Measurements from ENCODE around the gene SEZ6. TPM values are rescaled to one million over a fixed set of nuclear protein-coding genes. Genes with fewer than 3 reads are reported as not detected.

Gene SEZ6
- total RNA-seq, 1 donor from 2014 or later = not detected

- TF ChIP-seq EZH2 (IDR thresholded peaks at IDR 0.05; ENCODE audit: insufficient read depth, low read length) = no peak
- Mint-ChIP-seq H3K36me3 (ENCODE audit: low read depth, unreplicated experiment) (peaks cover 2% of the 10 kb centered on the region), H3K9me3 (ENCODE audit: unreplicated experiment) (peaks cover 2% of the 10 kb centered on the region), H3K27me3 (ENCODE audit: low read depth, unreplicated experiment) (peaks cover 48% of the 10 kb centered on the region), H3K4me1 (ENCODE audit: low read depth, unreplicated experiment) (peaks cover 11% of the 10 kb centered on the region), H3K27ac (ENCODE audit: unreplicated experiment) (no peak overlapping the region), H3K4me3 (ENCODE audit: unreplicated experiment) (no peak overlapping the region)
- Histone ChIP-seq H3K9ac (ENCODE audit: low read length) (no peak overlapping the region), H3K9me3 (ENCODE audit: insufficient read depth, low read depth, low read length) (no peaks in the 10 kb centered on the region), H3K27me3 (ENCODE audit: insufficient read depth, low read length) (peaks cover 39% of the 10 kb centered on the region), H2AFZ (ENCODE audit: low read depth, low read length) (no peak overlapping the region), H3K79me2 (ENCODE audit: insufficient read depth, low read length) (no peaks in the 10 kb centered on the region), H3K36me3 (ENCODE audit: insufficient read depth, low read length) (no peaks in the 10 kb centered on the region), H3K27ac (ENCODE audit: low read depth, low read length) (no peak overlapping the region), H3K4me1 (ENCODE audit: insufficient read depth, low read length) (peaks cover 2% of the 10 kb centered on the region), H3K4me3 (ENCODE audit: insufficient read depth, low read depth, low read length) (no peak overlapping the region), H4K20me1 (ENCODE audit: insufficient read depth, low read length) (no peaks in the 10 kb centered on the region), H3K4me2 (ENCODE audit: low read length) (no peak overlapping the region)
- FAIRE-seq (no peak), DNase-seq (ENCODE audit: low read depth) (no peak)
Observed at GRCh38 chr17:29010129-29010528, 4.3 kb upstream of the SEZ6 start.

GRCh38 chr17:29008591-29008990 is 2.8 kb upstream of the SEZ6 start:
- H3K9me3 Mint-ChIP-seq (ENCODE audit: unreplicated experiment) = peaks cover 2% of the 10 kb centered on the region
- no peak overlapping the region for H2AFZ ChIP-seq (ENCODE audit: low read depth, low read length)
- peaks cover 2% of the 10 kb centered on the region for H3K36me3 Mint-ChIP-seq (ENCODE audit: low read depth, unreplicated experiment)
- peaks cover 11% of the 10 kb centered on the region for H3K4me1 Mint-ChIP-seq (ENCODE audit: low read depth, unreplicated experiment)
- H3K4me3 Mint-ChIP-seq (ENCODE audit: unreplicated experiment) = no peak overlapping the region
- H3K4me2 ChIP-seq (ENCODE audit: low read length) = no peak overlapping the region
- H3K4me1 ChIP-seq (ENCODE audit: insufficient read depth, low read length) = peaks cover 2% of the 10 kb centered on the region
- no peak for FAIRE-seq
- no peak overlapping the region for H3K27ac ChIP-seq (ENCODE audit: low read depth, low read length)
- TF ChIP-seq EZH2 (IDR thresholded peaks at IDR 0.05; ENCODE audit: insufficient read depth, low read length) = no peak
- no peak for TF ChIP-seq CTCF (IDR thresholded peaks at IDR 0.05; ENCODE audit: insufficient read depth, low read depth, low read length)
- peaks cover 53% of the 10 kb centered on the region for H3K27me3 Mint-ChIP-seq (ENCODE audit: low read depth, unreplicated experiment)
- no peak overlapping the region for H3K27ac Mint-ChIP-seq (ENCODE audit: unreplicated experiment)
- H3K36me3 ChIP-seq (ENCODE audit: insufficient read depth, low read length) = no peaks in the 10 kb centered on the region
- no peak overlapping the region for H3K9ac ChIP-seq (ENCODE audit: low read length)
- H3K79me2 ChIP-seq (ENCODE audit: insufficient read depth, low read length) = no peaks in the 10 kb centered on the region
- H3K27me3 ChIP-seq (ENCODE audit: insufficient read depth, low read length) = peaks cover 42% of the 10 kb centered on the region
- H4K20me1 ChIP-seq (ENCODE audit: insufficient read depth, low read length) = peaks cover 2% of the 10 kb centered on the region
- H3K4me3 ChIP-seq (ENCODE audit: insufficient read depth, low read depth, low read length) = no peak overlapping the region
- DNase-seq (ENCODE audit: low read depth) = no peak
- no peaks in the 10 kb centered on the region for H3K9me3 ChIP-seq (ENCODE audit: insufficient read depth, low read depth, low read length)

- no peak overlapping the region for H2AFZ ChIP-seq (ENCODE audit: low read depth, low read length)
- no peak overlapping the region for H3K4me3 ChIP-seq (ENCODE audit: insufficient read depth, low read depth, low read length)
- Mint-ChIP-seq H3K36me3 (ENCODE audit: low read depth, unreplicated experiment) (peaks cover 2% of the 10 kb centered on the region), H3K27ac (ENCODE audit: unreplicated experiment) (no peak overlapping the region), H3K4me1 (ENCODE audit: low read depth, unreplicated experiment) (peaks cover 11% of the 10 kb centered on the region), H3K9me3 (ENCODE audit: unreplicated experiment) (peaks cover 2% of the 10 kb centered on the region), H3K4me3 (ENCODE audit: unreplicated experiment) (no peak overlapping the region), H3K27me3 (ENCODE audit: low read depth, unreplicated experiment) (peaks cover 58% of the 10 kb centered on the region)
- H3K79me2 ChIP-seq (ENCODE audit: insufficient read depth, low read length) = no peaks in the 10 kb centered on the region
- no peaks in the 10 kb centered on the region for H3K36me3 ChIP-seq (ENCODE audit: insufficient read depth, low read length)
- no peak overlapping the region for H3K4me2 ChIP-seq (ENCODE audit: low read length)
- H4K20me1 ChIP-seq (ENCODE audit: insufficient read depth, low read length) = peaks cover 2% of the 10 kb centered on the region
- TF ChIP-seq CTCF (IDR thresholded peaks at IDR 0.05; ENCODE audit: insufficient read depth, low read depth, low read length) = no peak
- no peak for TF ChIP-seq EZH2 (IDR thresholded peaks at IDR 0.05; ENCODE audit: insufficient read depth, low read length)
- peaks cover 43% of the 10 kb centered on the region for H3K27me3 ChIP-seq (ENCODE audit: insufficient read depth, low read length)
- no peaks in the 10 kb centered on the region for H3K9me3 ChIP-seq (ENCODE audit: insufficient read depth, low read depth, low read length)
- DNase-seq (ENCODE audit: low read depth) = peak; percentile 33
- peaks cover 2% of the 10 kb centered on the region for H3K4me1 ChIP-seq (ENCODE audit: insufficient read depth, low read length)
- no peak for FAIRE-seq
- H3K27ac ChIP-seq (ENCODE audit: low read depth, low read length) = no peak overlapping the region
- H3K9ac ChIP-seq (ENCODE audit: low read length) = no peak overlapping the region
Observed at GRCh38 chr17:29007860-29008455, 2.1 kb upstream of the SEZ6 start.
